ENCODE measurements around the gene COPZ2. TPM values are rescaled to one million over a fixed set of nuclear protein-coding genes. Genes with fewer than 3 reads are reported as not detected.

Gene COPZ2
- total RNA-seq, 1 experiment from 2014 or later, result not detected

DNA sequence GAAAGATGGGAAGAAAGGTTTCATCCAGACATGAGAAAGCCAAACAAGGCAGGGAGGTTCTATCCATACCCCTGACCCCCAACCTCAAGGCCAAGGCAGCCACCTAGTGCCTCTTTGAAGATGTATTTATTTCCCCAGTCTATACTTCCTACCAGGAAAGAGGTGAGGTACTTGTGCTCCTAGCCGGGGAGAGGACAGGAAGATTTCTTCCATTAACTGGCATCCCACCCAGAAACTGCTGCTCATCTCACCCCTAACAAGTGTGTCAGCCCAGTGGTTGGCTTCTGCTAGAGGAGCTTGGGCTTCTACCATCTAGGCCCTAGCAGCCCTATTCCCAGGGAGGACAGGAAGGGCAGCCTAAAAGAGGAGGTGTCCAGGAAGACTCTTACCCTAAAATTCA lies 8.9 kb downstream of the COPZ2 start (continued):
- TF ChIP-seq, protein P1, sequence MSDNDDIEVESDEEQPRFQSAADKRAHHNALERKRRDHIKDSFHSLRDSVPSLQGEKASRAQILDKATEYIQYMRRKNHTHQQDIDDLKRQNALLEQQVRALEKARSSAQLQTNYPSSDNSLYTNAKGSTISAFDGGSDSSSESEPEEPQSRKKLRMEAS (IDR thresholded peaks at IDR 0.05), result no peak
- no peak for TF ChIP-seq EZH2phosphoT487 (IDR thresholded peaks at IDR 0.05; ENCODE audit: borderline replicate concordance)
- TF ChIP-seq POLR2AphosphoS5 (IDR thresholded peaks at IDR 0.05; ENCODE audit: low read depth, low read length), result no peak
- TF ChIP-seq, protein P2, sequence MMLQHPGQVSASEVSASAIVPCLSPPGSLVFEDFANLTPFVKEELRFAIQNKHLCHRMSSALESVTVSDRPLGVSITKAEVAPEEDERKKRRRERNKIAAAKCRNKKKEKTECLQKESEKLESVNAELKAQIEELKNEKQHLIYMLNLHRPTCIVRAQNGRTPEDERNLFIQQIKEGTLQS (IDR thresholded peaks at IDR 0.05), result no peak
- no peak for TF ChIP-seq SP1 (IDR thresholded peaks at IDR 0.05; ENCODE audit: low read depth)

DNA sequence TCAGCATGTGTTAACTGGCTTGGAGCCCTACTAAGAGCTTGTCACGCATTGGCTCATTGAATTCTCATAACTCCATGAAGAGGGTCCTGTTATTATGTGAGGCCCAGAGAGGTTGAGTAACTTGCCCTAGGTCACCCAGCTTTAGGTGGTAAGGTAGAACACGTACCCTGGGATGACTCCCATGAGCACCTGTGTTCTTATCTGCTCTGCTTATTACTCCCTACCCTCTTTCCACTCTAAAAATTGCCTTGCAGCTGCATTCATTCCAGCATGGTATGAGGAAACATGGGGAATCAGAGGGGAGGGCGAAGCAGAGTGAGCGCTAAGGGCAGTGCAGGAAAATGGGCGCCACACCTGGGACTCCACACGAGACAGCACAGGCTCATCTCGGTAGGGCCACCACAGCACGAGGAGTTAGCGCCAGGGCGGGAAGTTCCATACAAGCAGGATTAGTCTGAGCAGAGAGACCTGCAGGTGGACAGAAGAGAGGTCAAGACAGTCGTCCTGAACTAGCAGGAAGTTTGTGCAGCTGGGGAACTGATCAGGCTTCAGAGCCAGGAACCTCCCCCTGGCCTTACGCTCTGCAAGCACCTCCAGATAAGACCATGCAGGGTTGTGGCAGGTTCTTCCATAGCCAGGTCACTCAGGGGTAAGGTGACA lies 10.1 kb downstream of the COPZ2 start:
- no peak for TF ChIP-seq CBX3 (IDR thresholded peaks at IDR 0.05; ENCODE audit: low read depth)
- Histone ChIP-seq H3K27ac (ENCODE audit: low read depth, low read length) (no peak overlapping the region), H3K4me3 (replicated peaks in 1 of 2; ENCODE audit: low read depth in 1 of 2, low read length in 2 of 2) (no peak overlapping the region), H3K9ac (ENCODE audit: low read length) (no peak overlapping the region), H4K20me1 (ENCODE audit: insufficient read depth) (no peaks in the 10 kb centered on the region), H3K36me3 (ENCODE audit: control insufficient read depth in 1 of 2, insufficient read depth in 2 of 2, low read length in 2 of 2) (no peaks in the 10 kb centered on the region), H3K79me2 (ENCODE audit: insufficient read depth, low read length) (no peaks in the 10 kb centered on the region), H2AFZ (ENCODE audit: low read depth, low read length, poor library complexity, severe bottlenecking) (no peak overlapping the region), H3K9me3 (ENCODE audit: control insufficient read depth in 1 of 2, insufficient read depth in 1 of 2, low read depth in 1 of 2, low read length in 2 of 2) (no peaks in the 10 kb centered on the region), H3K4me2 (ENCODE audit: low read length) (no peak overlapping the region), H3K4me1 (ENCODE audit: control insufficient read depth in 1 of 2, insufficient read depth in 2 of 2, low read length in 2 of 2) (peaks cover 26 to 45% of the 10 kb centered on the region in 2 experiments), H3K27me3 (ENCODE audit: insufficient read depth, low read length) (no peaks in the 10 kb centered on the region), H3K9me2 (ENCODE audit: insufficient read depth) (no peaks in the 10 kb centered on the region)
- DNase-seq (ENCODE audit: low read depth, low spot score), result no peak
- intact Hi-C loops (cut with micrococcal nuclease), result loop anchor here (2.0 to 10.0 kb wide), 6 partner anchors 21 to 1007 kb away; partner anchors contain the start of gene NFE2L1
- RAD21 ChIA-PET (ENCODE audit: low non-redundant PET in 1 of 2, low total read pairs in 2 of 2, uncharacterized antibody in 2 of 2, unreplicated experiment in 2 of 2), result interaction anchor here (0.6 to 3.0 kb wide), 3 partner anchors 18 to 104 kb away, joined by 5 to 16 read pairs (median 13); partner anchors contain the start of gene NFE2L1 (in 1 of the 2)
- ATAC-seq, result no peak
- BruUV-seq (replicated peaks), result no TSS peak
- CTCF ChIA-PET, result interaction anchor here (0.9 to 3.5 kb wide), 19 partner anchors 7 to 857 kb away, joined by 3 to 171 read pairs (median 7); partner anchors contain the start of genes CBX1, NFE2L1 and SCRN2
- POLR2A ChIA-PET, result interaction anchor here (1.6 to 2.6 kb wide), 5 partner anchors 8 to 80 kb away, joined by 4 to 45 read pairs (median 5); partner anchors contain the start of genes CBX1, NFE2L1 and SNX11

Data from HCT116 (cell line).